Stimulated activated CD4-positive, alpha-beta T cell treated with anti-CD3 and anti-CD28 coated beads, Interleukin-1b, Interleukin-23, amount 100 ng/mL, for 48 hours (primary cell): ENCODE results near the gene SLC4A2.

ENCODE experiments used
- DNase-seq: peaks from one replicate; pipeline ENCODE4 v3.0.0-alpha.2; 2020

The SLC4A2 gene

DNA sequence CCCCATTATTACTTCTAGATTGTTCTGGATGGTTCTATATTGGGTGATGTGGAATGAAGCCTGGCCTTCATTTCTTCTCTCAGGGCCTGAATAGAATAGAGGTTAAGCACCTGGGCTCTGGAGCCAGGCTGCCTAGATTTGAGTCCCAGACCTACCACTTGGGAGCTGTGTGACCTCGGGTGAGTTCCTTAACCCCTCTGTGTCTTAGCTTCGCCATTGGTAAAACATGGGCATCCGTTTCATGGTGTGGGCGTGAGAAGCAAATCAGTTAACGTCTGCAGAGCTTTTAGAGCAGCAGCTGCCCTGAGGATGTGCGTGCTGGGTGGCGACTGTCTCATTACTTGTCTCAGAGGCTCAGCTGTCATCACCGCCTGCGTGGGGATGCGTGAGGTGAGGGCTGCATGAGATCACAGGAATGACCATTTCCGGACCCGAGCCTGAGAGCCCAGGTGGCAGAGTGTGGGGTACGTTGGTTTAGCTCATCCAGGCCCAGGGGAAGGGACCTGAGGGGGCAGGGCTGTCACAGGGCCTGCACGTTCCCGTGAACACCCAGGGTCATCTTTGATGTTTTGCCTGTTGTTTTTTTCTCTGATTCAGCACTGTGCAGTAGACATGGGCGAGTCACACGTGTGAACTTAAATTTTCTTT, 36.6 kb downstream of the SLC4A2 start:
- DNase-seq = no peak

DNA sequence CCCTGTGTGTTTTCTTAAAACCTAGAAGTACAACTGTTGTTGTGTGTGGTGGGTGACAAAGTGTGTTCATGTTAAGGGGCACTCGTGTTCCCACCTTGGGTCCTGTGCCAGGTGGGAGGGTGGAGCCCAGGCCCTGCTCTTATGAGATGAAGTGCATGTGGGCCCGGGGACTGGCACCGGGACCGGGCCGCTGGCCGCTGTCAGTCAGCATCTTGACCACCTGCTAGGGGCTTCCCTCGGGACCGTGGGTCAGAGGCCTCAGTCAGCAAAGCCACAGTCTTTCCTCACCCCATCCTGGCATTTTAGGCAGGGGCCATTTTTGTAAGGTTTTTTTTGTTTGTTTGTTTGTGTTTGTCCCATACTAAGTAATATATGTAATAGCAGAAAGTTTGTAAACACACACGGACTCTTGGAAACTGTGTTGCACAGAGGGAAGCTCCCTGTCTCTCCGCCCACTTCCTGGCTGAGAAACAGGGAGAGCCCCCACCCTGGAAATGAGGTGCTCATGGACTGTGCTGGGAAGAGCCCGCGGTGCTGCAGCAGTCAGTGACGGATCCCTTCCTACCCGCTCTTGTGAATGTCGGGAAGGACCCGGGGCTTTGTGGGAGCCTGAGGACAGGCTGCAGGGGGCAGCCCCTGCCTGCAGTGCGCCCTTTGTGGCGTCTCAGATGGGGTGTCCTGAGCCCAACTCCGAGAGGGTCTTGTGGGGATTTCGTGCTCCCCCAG, 40.3 kb downstream of the SLC4A2 start:
- DNase-seq = no peak

DNA sequence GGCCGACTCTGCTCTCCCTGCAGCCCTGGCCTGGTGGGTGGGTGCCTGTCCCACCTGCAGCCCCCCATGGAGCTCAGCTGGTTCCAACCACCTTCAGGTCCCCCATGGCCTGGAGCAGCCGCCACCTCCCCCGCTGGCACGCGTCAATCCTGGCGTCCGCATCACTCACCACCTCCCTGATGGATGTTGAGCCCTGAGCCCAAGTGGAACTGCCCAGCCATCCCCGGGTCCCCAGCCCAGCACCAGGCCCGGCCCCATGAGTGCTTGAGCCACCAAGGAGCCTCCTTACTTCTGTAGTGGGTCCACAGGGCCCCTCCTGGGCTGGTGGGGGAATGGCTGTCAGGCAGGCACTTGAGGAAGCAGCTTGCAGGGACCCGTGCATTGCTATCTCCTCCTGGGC, 41.5 kb downstream of the SLC4A2 start:
- DNase-seq = no peak

DNA sequence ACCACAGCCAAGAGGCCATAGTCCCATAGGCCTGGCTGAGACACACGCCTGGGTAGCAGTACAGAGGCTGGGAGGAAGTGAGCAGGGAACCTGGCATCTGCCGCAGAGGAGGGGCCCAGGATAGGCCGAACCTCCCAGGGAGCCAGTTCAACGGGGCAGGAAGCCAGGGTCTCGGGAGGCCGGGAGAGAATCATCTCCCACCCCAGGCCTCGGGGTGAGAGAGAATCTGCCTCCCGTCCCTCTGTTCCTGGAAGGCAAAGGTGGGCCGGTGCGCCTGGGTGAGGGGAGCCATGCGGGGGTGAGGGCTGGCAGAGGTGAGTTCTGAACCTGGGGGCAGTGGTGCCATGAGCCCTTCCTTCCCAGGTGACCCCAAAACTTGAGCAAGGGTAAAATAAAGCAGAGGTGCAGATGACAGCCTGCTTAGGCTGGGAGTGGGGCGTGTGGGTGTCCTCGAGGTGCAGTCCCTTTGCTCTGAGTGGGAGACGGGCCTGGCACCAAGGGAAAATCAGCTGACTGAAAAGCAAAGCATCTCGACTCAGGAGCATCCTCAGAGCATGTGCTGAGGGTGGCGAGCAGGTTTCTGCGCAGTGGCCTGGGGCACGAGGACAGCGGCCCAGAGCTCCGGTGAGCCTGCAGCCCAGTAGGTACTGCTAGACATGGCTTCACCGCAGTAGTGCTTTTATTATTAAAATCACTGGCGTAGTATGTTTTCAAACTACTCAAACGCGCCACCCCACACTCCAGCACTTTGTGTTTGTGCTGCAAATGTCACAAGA, 42.4 kb downstream of the SLC4A2 start:
- DNase-seq = no peak

DNA sequence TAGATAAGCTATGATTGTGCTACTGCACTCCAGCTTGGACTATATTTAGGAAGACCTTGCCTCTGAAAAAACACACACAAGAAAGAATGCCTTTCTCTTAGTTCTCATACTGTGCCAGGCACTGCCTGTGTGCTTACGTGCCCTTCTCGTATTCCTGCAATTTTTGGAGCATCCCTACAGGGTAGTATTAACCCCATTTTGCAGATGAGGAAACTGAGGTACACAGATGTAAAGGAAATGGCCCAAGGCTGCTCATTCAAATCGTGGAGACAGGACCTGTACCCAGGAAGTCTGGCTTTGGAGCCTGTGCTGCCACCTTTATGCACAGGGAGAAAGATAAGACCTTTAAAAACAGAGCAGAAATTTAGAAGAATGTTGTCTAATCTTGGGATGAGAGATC, 43.6 kb downstream of the SLC4A2 start:
- DNase-seq = no peak

DNA sequence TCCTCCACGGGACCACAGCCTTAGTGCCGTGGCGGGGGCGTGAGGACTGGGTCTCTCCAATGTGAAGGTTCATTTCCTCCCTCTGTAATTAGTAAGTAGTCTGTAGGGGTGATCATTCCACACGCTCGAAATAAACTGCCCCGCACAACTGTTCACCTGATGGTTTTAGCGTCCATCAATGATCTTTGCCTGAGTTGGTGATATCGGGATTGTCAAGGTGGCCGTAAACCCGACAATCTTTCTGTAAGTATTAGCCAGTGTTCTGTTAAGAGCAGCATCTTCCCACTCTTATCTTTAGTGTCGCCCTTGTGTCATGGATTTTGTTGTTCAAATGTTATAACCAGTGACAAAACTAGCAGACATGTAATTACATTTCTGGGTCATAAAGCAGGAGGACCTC, 44.6 kb downstream of the SLC4A2 start:
- no peak for DNase-seq

DNA sequence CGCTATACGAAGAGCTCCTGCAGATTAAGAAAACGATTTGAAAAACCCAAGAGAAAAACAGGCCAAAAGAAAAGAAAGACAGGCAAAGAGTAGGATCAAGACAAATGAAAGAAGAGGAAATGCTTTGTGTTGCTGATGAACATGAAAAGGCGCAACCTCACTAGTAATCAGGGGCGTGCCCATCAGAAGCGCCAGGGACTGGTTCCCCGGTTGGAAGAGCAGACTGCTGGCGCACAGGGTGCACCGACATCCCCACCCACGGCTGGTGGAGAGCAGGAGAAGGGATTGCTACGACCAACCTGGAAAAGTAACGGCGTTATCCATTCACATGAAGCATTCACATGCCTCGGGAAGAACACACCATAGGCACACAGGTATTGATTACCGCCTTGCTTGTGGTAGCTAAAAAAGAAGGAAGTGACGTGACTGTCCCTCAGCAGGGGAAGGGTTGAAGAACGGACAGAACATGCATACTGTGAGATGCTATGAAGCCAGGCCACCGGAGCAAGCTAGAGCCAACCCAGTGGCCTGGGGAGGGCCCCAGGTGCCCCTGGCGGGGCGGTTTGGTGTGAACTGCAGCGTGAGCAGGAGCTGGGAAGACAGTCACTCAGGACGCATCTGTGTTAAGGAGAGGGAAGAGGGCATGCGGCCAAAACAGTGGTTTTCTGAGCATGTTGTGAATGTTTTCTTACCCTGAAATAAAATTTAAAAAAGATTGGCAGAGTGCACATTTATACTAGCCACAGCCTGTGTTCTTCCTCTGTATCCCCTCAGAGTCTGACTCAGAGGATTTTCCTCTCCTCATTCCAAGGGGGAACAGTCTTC, 45.2 kb downstream of the SLC4A2 start:
- DNase-seq = no peak

DNA sequence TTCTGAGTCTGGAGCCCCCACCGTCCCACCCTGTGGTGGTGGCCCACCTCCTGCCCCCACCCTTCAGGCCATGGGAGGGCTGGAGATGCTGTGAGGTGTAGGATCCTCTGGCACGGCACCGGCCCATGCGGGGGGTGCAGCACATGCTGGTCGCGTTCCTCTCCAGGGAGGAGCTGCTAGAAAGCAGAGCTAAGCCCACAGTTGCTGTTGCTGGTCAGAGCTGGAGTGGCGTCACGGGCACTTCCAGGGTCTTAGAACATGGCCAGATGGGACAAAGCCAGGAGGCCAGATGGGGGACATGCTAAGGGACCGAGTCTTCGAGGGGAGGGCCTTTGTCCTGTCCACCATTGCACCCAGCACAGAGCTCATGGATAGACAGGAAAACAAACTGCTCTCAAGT, 48.5 kb downstream of the SLC4A2 start:
- DNase-seq = no peak

DNA sequence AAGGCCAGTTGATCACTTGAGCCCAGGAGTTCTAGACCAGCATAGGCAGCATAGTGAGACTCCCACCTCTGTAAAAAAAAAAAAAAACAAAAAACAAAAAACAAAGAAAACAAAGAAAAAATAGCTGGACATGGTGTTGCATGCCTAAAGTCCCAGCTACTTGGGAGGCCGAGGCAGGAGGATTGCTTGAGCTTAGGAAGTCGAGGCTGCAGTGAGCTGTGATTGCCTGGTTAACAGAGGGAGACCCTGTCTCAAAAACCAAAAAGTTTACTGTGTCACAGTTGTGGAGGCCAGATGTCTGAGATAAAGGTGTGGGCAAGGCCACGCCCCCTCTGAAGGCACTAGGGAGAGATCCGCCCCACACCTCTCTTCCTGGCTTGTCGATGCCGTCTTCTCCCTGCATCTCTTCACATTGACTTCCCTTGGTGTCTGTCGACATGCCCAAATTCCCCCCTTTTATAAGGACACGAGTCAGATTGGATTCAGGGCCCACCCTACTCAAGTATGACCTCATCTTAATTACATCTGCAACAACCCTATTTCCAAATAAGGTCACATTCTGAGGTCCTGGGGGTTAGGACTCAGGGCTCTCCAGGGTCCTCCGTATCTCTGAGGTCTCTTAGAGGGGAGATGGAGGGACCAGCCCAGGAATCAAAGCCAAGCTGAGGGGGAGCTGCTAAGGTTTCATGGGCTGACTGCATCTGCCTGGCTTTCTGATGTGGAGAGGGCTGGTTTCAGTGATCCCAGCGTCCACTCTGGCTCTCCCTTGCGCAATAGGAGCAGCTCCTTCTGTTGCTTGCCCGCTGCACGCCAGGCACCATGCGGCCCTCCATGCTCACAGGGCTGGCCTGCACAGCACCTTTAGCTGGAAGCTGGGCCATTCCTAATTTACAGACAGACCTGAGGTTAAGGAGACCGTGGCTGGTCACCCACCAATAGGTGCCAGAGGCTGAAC, 50.0 kb downstream of the SLC4A2 start:
- no peak for DNase-seq

DNA sequence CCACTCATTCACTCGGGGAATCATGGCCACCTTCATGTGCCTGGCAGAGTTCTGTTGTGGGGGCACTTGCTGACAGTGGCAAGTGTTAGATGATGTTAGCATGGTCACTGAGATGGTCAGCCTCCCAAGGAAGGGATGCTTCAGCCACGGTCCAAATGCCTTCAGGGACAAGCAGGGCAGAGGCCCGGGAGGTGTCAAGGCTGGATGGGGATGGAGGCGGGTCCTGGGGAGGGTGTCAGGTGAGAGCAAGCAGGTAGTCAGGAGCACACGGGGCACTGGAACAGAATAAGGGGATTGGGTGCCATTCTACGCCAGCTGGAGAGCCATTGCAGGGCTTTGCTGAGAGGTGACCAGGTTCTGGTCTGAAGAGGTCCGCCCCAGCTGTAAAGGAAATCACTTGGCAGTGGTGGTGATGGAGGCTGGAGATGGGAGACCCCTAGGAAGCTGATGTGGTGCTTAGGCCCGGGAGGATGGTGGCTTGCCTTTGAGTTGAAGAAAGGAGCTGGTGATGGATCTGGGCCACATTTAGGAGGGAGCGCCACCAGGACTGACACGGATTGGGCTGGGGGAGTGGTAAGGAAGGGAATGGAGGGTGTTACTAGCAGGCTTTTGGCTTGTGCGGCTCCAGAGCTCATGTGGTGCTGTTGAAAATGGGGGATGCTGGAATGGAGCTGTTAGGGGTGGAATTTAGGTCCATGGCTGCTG, 51.0 kb downstream of the SLC4A2 start:
- no peak for DNase-seq

DNA sequence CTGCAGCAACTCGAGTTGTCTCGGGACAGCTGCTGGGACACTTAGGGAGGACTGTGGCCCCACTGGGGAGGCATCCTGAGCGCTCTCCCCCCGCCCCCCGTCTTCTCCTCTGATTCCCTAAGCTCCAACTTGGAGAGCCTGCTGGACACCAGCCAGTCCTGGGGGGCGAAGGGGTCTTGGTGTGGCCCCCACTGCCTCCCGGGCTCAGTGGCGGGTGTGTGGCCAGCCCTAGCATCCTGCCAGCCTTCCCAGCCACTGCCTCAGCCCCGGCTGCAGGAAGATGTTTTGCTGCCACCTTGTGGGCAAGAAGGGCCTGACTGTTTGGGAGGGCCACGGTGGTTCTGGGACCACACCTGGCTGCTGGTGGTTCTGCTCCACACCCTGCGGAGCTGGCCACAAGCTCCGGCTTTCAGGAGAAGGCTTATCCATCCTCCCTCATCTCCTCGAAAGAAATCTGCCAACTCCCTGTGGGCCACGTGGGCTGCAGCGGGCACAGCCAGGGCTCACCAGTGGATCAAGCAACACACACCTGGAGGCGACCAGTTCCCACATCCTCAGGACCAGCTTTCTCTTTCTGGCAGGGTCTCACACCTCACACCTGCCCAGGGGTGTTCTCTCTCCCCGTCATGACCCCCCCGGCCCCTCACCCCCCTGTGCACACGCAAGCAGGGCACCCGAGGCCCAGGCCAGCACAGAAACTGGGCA, 51.7 kb downstream of the SLC4A2 start:
- peak; percentile 63 for DNase-seq

DNA sequence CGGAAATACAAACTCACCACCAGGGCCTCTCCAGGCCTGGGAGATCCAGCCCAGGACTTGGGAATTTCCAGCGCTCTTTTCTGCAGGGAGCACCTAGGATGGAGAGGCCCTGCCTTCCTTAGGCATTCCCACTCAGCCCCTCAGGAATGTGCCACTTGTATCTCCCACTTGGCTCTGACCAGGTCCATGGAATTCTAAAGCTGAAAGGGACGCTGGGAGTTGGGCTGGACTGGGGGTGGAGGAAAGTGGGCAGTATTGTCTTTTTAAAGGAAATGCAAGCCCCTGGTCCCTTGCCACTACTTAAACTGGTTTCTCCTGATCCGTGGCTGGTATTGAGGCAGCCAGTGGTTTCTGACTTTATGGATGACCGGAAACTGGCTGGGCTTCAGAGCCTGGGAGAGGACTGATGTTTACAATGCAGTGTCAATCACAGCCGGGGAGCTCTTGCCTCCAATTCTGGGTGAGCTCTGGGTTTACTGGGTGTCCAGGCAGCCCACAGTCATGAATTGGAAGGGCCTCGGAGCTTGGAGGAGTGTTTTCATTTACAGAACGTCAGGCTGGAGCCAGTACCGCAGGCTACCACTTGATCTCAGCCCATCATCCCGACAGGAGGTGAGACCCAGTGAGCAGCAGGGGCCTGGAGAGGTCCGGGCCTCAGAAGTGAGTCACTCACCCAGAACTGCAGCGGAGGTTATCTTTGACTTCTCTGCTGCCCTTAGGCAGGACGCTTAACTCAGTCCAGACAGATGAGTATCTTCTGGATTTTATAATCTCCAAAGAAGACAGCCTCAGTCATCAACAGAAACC, 54.2 kb downstream of the SLC4A2 start:
- DNase-seq = no peak

DNA sequence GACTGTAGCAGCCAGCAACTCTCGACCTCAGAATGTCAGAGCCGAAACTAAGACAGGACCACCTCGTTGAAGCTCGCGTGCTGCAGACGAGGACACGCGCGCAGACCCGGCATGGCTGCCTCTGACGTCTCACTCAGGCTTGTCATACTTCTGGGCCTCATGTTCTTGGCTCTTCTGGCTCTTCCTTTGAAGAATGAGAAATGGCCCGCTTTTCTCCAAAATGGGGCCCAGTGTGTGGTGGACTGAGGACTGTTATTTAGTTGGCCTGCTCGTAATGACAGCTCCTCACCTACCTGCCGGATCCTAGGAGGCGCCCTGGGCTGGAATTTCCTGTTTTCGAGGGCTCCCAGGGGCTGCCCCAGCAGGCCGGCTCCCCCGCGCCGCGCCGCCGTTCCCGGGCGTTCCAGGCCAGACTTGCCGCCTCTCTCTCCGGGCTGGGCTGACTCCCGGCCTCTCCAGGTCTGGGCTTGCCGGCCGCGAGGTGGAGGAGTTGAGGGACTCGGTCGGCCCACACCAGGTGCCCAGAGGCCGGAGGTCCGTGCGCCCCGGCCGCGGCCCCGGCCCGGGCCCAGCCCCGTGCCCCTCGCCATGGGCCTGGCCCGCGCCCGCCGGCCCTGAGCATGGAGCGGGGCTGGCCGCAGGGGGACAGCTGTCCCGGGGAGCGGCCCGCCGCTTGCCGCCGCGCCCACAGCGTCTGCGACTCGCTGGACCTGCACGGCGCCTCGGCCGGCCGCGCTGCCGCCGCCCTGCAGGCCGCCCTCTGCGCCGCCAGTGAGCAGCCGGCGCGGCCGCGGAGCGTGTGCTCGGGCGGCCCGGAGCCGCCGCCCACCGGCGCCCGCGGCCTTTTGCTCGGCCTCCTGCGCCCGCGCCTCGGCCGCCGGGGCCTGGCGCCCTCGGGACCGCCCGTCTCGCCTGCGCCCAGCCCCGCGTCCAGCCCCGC, 55.0 kb downstream of the SLC4A2 start:
- DNase-seq = no peak

DNA sequence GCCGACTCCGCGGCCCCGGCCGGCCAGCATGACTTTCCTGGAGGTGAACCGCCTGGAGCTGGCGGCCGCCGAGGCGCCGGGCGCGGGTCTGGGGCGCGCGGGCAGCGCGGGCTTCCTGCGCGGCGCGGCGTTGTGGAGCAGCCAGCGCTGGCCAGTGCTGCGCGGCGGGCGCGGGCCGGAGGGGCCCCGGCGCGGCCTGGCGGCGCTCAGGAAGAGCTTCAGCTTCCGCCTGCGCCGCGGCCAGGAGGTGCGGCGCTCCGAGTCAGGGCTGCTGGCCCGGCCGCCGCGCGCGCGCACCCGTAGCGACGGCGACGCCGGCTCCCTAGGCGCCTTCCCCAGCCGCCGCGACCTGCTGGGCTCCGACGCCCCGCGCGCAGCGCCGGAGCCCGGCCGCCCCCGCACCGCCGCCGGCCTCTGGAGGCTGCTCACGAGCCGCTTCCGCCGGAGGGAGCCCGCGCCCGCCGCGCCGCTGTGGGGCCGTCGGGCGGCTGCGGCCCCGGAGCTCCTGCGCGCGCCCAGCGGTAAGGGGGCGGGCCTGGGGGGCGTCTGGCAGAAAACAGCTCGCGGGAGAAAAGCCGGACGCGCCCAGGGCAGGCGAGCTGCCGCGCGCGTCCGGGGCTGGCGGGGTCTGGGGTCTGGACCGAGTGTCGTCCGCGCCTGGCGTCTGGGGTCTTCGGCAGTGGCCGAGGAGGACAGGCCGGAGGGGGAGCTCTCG, 55.9 kb downstream of the SLC4A2 start:
- no peak for DNase-seq

DNA sequence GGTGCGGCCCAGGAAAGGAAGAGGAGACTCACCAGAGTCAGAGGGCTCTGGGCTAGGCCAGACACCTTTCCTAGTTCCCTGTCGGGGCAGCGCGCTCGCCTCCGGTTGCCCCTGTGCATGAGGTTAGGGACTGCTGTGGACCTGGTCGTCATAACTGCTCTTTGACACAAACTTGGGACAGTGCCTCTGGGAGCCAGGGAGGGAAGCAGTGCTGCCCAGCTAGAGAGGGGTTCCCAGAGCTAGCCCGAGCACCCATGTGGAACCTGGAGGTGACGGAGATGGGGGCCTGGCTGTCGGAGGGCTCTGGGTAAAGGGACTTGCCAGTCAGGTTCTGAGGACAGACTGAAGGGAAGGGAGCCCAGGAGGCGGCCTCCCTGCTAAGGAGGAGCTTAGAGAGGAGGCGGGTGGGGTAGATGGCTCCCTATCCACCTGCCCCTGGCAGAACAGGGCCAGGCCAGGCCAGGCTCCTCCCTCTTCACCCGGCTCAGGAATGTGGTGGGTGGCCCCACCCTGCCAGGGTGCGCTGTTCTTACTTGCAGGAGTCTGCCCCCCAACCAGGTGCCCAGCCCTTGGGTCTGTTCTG, 56.5 kb downstream of the SLC4A2 start:
- DNase-seq = no peak

DNA sequence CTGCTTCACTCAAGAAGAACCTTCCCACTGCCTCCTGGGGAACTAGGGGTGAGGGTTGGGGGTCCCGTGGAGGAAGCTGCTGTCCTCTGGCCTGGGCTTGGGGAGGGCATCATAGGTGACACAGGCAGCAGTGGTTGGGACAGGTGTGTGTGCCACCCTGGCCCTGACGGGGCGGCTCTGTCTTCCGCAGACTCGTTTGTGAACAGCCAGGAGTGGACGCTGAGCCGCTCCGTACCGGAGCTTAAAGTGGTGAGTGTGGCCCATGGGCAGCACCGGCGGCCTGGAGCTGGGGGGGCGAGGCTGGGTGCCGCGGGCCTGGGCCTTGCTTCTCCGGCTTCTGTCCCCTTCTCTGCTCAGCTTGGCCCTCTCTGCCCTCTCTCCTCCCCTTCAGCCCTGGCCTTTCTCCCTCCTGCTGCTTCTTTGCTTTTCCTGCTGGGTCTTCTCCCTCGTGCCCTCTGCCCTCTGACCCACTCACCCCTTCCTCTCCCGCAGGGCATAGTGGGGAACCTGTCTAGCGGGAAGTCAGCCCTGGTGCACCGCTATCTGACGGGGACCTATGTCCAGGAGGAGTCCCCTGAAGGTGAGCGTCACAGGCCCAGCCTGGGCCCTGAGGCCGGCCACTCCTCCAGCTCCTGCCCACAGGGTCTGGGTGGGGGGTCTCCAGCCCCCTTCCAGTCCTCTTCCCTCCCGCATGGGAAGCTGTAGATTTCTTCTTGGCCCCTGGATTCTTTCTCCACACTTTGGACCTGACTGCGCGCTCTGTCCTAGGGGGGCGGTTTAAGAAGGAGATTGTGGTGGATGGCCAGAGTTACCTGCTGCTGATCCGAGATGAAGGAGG, 57.4 kb downstream of the SLC4A2 start:
- DNase-seq = no peak

DNA sequence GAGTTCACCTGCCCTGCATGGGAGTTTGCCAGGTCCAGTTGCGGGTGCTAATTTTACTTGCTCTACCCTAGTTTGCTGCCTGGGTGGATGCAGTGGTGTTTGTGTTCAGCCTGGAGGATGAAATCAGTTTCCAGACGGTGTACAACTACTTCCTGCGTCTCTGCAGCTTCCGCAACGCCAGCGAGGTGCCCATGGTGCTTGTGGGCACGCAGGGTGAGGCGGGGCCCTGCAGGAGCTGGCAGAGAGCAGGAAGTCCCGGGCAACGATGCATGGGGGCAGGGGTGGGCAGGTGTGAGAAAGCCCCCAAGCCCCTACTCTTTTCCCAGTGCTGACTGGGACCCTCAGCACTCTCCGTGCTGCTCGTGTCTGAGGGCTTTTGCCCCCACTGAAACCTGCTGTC, 58.2 kb downstream of the SLC4A2 start:
- DNase-seq = no peak
